Astrocyte of the hippocampus (primary cell): ENCODE measurements around the gene MRPL50.
"Not testable (repeated sequence)": the region's sequence is repeated elsewhere in the genome, so short reads cannot be mapped to it uniquely, and the experiment has no call there.

ENCODE experiments used
- DNase-seq: peaks from one replicate; pipeline ENCODE4 v3.0.0; 2011; ENCODE audit warnings: low read depth, low spot score

The MRPL50 gene

DNA sequence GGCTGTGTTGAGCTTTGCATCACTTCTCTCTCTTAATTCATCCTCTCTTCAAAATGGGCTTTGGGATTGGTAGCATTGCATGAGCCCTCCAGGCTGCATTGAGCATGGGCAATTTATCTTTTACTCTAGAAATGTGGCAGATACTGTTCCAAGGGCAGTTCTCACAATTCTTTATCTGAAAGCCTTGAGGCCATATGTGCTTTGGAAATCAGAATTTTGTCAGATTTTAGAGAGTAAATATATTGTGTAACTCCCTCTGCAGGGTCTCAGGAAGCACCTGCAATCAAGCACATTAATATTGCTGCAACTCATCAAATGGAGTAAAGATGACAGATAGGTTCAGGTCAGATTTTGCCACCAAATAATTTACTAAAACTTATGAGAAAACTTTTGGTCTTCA, 19.6 kb upstream of the MRPL50 start:
- no peak for DNase-seq

DNA sequence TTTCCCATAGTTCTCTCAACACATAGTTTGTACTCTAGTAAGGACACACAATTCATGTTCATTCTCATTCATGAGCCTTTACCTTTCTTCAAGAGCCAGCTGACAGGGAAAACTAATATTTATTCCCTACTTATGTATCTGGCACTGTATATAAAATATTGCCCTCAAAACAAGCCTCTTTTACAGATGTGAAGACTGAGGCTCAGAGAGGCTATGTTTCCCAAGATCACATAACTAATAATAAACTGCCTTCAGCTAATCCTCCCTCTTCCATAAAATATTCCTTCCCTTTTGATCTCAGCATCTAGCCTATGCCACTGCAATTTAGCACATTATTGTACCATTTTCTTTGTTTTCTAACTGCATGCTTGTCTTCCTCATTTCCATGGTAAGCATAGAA, 19.0 kb upstream of the MRPL50 start:
- DNase-seq: no peak

DNA sequence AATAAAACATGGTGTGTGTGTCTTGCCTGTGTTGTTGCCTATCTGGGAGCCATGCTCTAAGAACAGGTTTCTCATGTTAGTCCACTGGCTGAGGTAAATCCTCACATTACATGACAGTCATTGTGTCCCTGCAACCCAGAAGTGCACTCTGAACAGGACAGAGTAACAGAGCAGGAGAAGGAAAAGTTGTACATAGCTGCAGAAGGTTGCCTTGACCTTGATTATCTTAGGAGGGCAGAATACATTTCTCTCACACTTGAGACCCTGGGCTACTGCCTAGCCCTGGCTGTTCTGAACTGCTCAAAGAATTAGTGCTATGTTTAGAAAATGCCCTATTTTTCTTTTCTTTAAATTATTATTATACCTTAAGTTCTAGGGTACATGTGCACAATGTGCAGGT, 17.2 kb upstream of the MRPL50 start:
- DNase-seq: no peak

DNA sequence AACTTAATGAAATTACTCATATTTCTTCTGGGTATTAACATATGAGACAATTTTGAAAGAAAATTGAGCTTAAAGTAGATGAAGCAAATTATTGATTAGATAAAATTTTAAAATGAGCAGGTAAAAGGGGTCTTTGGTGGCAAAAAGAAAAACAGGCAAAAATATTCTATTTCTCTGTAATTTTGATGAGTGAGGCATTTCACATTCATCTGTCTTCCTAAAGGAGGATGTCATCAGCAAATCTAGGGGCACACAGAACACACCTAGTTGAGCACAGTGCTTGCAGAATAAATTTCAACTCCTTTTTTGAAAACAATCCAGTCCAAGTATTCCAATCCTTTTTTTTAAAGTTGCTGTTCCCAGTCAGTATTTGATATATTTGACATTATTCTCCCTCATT, 16.4 kb upstream of the MRPL50 start:
- no peak for DNase-seq

DNA sequence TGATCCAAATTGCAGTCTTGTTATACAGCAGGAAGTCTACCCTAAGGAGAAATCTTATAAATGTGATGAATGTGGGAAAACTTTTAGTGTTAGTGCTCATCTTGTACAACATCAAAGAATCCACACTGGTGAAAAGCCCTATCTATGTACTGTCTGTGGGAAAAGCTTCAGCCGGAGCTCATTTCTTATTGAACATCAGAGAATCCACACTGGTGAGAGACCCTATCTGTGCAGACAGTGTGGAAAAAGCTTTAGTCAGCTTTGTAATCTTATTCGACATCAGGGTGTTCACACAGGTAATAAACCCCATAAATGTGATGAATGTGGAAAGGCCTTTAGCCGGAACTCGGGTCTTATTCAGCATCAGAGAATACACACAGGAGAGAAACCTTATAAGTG, 10.7 kb upstream of the MRPL50 start:
- no peak for DNase-seq

DNA sequence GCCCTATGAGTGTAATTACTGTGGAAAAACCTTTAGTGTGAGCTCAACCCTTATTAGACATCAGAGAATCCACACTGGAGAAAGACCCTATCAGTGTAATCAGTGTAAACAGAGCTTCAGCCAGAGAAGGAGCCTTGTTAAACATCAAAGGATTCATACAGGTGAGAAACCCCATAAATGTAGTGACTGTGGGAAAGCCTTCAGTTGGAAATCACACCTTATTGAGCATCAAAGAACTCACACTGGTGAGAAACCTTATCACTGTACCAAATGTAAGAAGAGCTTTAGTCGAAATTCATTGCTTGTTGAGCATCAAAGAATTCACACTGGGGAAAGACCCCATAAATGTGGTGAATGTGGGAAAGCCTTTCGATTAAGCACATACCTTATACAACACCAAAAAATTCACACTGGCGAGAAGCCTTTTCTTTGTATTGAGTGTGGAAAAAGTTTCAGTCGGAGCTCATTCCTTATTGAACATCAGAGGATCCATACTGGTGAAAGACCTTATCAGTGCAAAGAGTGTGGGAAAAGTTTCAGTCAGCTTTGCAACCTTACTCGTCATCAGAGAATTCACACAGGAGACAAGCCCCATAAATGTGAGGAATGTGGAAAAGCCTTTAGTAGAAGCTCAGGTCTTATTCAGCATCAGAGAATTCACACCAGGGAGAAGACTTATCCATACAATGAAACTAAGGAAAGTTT, 10.1 kb upstream of the MRPL50 start:
- DNase-seq: no peak

DNA sequence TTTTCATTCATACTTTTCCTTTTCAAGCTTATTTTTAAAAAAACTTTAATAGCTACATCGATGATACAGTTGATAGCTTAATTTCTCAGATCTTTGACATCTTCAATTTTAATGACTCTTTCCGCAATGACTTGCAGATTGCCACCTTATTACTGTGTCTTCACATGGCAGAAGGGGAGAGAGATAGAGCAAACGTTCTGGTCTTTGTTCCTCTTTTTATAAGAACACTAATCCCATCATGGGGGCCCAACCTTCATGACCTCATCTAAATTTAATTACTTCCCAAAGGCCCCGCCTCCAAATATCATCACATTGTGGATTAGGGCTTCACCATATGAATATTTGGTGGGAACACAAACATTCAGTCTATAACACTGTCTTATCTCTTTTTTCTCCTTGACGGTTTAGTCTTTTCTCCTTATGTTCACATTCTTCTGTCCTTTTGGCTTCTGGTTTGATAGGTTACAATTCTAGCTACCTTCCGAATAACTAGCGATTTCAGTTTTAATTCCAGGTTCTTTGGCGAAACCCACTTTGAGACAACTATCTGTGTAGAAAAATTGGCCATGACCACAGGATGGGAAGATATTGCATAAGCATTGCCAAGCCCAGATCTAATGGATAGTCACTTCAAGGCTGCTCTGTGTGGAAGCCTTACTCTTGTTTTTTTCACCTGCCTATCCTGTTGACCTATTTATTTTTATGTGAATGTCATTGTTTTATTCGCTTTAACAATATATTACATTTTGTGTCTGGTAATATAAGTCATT, 5.3 kb upstream of the MRPL50 start:
- DNase-seq: no peak

DNA sequence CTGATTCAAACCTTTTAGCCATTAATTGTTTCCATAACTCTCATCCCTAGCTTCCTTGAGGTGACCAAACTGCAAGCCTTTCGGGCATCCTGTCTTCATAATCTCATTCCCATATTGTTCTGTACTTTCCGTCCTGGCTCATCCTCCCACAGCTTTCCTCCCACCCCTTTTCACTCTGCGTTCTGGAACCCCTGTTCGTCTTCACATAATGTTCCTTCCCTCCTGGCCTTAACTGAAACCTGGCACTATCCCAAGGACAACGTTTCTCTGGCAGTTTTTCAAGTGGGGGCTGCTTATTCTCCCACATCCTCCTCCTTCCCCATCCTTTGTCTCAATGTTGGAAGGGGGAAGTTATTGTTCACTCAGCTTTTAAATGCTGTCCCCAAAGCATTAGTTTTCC, 1.7 kb upstream of the MRPL50 start:
- DNase-seq: no peak

DNA sequence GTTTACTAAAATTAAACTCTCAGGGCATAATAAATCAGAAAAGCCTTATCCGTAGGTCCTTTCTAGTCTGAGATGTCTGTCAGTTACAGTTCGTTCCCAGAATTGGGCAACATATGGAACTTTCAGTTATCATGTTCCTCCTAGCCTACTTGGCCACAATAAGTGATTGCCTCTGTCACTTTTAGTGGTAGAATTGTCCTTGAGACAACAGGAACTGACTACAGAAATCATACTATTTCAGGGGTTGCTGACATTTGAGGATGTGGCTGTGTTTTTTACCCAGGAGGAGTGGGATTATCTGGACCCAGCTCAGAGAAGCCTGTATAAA, 1.2 kb upstream of the MRPL50 start:
- no peak for DNase-seq

DNA sequence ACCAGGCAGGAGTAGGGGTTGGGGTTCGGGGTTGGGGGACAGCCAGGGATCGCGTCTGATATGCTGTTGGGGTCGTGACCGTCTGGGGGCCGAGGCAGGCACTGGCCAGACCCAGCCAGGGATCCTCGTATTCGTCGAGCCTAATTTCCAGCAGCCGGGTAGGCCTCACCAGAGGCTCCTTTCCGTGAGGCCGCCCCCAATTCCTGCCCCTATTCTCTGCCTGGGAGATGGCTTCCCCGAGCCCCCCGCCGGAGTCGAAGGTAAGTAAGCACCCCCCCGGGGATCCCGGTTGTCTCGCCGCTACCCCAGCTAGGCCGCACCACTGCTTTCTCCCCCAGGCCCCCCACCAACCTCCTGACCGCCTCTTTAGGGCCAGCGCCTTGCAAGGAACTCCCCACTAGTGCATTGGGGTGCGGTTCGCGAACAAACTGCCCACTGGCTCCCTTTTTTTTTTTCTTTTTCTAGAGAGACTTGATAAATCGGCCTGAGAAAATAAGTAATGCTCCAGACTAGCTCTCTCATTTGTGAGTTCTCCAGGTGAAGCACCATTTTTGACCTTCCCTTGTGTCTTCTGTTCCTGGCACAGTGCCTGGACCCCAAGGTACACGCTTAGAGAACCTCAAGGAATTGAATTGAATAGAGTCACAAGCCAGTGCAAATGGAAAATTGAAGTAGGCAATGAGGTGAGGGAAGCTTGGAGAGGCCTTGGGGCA, 668 bp upstream of the MRPL50 start:
- DNase-seq: no peak

DNA sequence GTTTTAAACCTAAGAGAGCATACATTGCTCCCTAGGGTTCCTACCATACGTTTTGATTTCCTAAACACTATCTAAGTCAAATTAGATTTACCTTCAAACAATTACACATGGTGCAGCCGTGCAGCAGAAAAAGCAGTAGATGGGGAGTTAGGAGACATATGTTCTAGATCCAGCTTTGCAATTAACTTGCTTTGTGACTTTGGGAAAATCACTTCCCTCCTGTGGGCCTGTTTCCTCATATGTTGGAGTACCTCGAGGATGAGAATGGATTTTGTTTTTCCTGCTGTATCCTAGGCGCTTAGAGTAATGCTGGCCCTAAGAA, 711 bp downstream of the MRPL50 start:
- DNase-seq: no peak

DNA sequence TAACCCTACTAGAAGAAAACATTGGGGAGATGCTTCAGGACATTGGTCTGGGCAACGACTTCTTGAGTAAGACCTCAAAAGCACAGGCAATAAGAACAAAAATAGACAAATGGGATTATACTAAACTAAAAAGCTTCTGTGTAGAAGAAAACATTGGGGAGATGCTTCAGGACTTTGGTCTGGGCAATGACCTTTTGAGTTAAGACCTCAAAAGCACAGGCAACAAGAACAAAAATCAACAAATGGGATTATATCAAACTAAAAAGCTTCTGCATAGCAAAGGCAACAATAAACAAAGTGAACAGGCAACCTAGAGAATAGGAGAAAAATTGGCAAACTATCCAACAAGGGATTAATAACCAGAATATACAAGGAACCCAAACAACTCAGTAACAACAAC, 3.7 kb downstream of the MRPL50 start:
- no peak for DNase-seq

DNA sequence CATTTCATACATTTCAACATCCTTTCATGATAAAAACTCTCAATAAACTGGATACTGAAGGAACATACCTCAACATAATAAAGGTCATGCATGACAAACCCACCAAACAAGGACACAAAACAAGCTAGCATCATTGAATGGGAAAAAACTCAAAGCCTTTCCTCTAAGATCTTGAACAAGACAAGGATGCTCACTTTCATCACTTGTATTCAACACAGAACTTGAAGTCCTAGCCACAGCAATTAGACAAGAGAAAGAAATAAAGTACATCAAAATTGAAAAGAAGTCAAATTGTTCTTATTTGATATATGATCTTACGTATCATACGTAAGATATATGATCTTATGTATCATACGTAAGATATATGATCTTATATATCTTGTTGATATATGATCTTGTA, 5.3 kb downstream of the MRPL50 start:
- no peak for DNase-seq

DNA sequence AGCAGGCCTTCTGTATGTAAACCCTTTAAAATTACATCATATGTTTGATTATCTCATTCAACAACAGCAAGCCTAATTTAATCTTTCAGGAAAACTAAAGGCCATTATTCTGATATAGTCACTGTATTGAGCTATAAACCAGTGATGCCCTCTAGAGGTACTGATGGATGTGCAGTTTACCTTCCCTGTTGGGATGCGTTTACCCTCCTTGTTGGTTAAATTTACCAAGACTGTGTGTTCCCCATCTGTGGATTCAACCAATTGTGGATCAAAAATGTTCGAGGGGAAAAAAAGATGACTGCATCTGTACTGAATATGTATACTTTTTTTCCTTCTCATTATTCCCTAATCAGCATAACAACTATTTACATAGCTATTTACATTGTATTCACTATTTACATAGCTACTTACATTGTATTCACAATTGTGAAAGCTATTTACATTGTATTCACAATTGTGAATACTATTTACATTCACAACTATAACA, 9.9 kb downstream of the MRPL50 start:
- DNase-seq: peak; percentile 20

DNA sequence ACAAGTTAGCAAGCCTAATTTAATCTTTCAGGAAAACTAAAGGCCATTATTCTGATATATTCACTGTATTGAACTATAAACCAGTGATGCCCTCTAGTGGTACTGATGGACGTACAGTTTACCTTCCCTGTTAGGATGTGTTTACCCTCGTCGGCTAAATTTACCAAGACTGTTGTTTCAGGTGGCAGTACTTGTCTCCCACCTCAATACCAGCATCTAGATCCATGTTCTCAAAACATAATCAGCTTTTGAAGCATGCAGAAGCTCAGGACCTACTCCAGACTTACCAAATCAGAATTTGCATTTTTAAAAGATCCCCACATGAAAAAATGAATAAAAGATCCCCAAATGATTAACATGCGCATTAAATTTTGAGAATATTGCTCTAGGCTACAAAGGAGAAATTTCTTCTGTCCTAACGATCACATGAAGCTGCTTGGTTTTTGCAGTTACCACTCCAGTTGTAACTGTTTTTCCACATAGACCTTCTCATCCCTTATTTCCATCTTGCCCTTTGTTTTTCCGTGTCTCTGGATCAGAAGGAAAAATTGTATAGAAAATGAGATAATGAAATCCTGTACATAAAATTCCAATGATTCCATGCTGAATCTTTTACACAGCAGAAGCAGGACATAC, 10.4 kb downstream of the MRPL50 start:
- DNase-seq: peak; percentile 67

DNA sequence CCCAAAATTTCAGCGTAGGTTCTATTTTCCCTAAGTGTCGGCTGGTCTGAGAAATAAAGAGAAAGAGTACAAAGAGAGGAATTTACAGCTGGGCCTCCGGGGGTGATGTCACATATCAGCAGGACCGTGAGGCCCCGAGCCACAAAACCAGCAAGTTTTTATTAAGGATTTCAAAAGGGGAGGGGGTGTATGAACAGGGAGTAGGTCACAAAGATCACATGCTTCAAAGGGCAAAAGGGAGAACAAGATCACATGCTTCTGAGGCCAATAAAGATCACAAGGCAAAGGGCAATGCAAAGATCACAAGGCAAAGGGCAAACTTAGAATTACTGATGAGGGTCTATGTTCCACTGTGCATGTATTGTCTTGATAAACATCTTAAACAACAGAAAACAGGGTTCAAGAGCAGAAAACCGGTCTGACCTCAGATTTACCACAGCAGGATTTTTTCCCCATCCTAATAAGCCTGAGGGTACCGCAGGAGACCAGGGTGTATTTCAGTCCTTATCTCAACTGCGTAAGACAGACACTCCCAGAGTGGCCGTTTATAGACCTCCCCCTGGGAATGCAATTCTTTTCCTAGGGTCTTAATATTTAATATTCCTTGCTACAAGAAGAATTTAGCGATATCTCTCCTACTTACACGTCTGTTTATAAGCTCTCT, 13.4 kb downstream of the MRPL50 start, which contains the start of gene BAAT:
TSS of gene BAAT (minus strand) at position 134 of the 664 bp plus-strand sequence. CDS start 13,602 bp downstream, outside the sequence.
- not testable (repeated sequence) for DNase-seq

DNA sequence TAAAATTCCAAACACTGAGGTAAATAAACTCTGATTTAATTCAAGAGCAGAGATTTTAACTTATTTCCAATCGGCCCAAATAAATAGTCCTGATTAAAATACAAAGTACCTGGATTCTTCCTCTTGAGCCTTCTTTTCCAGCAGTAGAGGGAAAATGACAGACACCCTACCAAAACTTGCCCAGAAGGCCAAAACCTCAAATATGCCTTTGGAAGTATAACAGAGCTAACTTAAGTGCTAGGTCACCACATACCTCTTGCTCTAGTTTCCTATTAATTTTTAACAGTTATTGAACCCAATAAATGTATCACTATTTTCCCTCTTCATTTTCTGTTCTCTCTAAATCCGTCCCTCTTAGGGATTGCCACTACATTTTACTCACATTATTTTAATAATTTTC, 15.1 kb downstream of the MRPL50 start:
- peak; percentile 39 for DNase-seq

DNA sequence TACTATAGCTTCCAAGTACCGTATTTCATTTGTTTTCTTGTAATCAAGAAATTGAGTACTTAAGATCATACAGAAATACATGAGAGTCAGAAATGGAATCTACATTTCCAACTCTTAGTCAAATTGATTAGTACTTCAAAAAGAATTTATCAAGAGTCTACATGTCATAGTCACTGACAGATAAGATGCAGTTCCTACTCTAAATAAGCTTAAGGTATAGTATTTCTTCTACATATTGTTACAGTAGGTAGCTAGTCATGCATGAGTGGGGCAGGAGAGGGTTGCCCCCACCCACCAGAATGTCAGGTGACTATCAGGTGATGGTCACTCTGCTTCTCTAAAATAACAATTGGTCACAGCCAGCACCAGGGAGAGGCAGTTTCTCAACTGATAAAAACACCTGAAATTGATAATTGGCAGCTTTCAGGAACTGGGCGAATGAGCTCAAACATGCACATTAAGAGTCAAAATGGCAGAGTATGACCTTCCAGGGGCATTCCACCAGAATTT, 16.5 kb downstream of the MRPL50 start:
- DNase-seq: no peak

DNA sequence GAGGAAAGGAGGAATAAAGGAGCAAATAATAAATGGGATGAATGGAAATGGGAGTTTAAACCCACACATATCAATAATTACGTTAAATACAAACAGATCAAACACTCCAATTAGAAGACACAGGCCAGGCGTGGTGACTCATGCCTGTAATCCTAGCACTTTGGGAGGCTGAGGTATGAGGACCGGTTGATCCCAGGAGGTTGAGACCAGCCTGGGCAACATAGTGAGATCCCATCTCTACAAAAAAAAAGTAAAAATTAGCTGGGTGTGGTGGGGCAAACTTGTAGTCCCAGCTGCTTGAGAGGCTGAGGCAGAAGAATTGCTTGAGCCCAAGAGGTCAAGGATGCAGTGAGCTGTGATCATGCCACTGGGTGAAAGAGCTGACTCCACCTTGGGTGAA, 17.3 kb downstream of the MRPL50 start:
- no peak for DNase-seq

DNA sequence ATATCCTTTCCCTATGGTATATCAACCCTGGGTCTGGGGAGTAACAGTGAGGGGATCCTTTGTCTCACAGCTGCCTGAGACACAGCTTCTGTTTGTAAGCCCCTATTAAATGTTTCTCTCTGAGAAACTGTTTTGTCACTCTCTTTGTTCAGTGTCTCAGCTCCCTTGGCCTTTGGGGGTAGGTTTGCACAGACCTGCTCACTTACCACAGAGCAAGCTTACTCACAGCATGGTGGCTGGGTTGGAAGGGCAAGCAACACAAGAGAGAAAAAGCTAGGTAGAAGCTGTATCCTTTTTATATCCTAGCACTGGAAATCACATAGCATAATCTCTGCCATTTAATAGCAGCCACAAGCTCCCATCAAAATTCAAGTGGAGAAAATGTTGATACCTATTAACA, 18.1 kb downstream of the MRPL50 start:
- no peak for DNase-seq

DNA sequence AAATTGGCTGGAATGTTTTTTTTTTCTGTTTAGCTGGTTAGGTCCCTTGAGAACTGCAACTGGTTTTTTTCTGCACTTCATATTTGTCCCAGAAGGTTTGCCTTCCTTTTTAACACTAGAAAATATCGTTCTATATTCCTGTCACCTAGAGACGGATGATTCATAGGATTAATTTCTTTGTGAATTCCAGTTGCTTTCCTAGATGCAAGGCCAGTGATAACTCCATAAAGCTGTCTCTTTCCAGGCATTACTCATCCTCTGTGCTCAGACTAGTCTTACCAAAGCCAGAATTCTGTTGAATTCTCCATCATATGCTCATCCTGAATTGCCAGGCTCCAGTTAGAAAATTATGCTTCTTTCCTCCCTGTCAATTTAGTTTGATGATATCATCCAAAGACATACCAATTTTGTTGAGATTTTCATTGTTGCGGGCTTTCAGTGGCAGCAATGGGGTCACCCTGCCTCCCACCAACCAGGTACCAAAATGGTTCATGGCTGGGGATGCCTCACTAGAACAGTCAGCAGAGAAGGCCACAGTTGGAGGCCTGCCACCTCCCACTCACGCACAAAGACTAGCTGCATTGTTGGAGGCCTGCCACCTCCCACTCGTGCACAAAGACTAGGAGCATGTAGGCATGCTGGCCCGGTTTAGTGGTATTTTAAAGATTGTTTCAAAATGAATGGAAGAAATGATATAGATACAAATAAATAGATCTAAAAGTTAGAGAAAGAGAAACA, 22.1 kb downstream of the MRPL50 start:
- DNase-seq: peak; percentile 84
